ENCODE results near the gene GOLGA6L2. TPM values are rescaled to one million over a fixed set of nuclear protein-coding genes. Genes with fewer than 3 reads are reported as not detected.

Gene GOLGA6L2
- total and polyA plus RNA-seq, 2 donors (not counting 3 experiments of a cell fraction or from before 2014, with no cell fraction given), result not detected

DNA sequence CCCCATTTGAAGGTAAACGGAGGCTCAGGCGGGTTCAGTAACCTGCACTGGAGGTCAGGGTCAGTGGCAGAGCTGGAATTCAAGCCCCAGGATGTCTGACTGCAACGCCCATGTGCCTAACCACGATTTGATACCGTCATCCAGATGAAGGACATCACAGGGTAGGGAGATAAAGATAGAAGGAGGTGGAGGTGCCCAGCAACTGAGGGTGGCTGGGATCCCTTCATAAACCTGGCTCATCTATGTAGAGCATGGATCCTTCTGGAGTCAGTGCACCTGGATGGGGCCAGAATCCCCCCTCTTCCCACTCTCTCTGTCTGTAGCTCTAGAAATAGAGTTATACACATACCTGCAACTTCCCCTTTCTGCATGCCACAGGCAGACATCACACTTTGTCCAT, 51.2 kb downstream of the GOLGA6L2 start:
- Histone ChIP-seq H3K4me2 (ENCODE audit: insufficient read depth, low read length) (no peak overlapping the region), H3K4me1 (ENCODE audit: control insufficient read depth, extremely low read depth, insufficient read depth, low read length) (no peaks in the 10 kb centered on the region), H3K79me2 (ENCODE audit: control insufficient read depth, insufficient read depth, low read length) (no peaks in the 10 kb centered on the region), H3K9ac (replicated peaks; ENCODE audit: extremely low read depth, insufficient read depth, low read length) (no peak overlapping the region), H3K27ac (ENCODE audit: insufficient read depth, low read depth, low read length) (no peak overlapping the region), H3K9me3 (replicated peaks; ENCODE audit: control insufficient read depth, insufficient read depth, low read length) (no peaks in the 10 kb centered on the region), H3K36me3 (ENCODE audit: control insufficient read depth in 2 of 2, extremely low read depth in 1 of 2, insufficient read depth in 2 of 2, low read length in 2 of 2) (no peaks in the 10 kb centered on the region), H2AFZ (ENCODE audit: low read depth, low read length) (no peak overlapping the region), H3K4me3 (replicated peaks in 1 of 3; ENCODE audit: insufficient read depth in 1 of 3, low read depth in 1 of 3, low read length in 3 of 3) (no peak overlapping the region), H4K20me1 (replicated peaks; ENCODE audit: control insufficient read depth, extremely low read depth, insufficient read depth, low read length) (no peaks in the 10 kb centered on the region), H3K27me3 (ENCODE audit: control insufficient read depth in 2 of 2, insufficient read depth in 2 of 2, low read length in 2 of 2) (no peaks in the 10 kb centered on the region), H3K9me1 (replicated peaks; ENCODE audit: control insufficient read depth, extremely low read depth, insufficient read depth, low read length) (no peaks in the 10 kb centered on the region)
- FAIRE-seq (no peak), DNase-seq (ENCODE audit: low read depth, low spot score) (no peak)
- POLR2A ChIA-PET, result no interaction called here
- CTCF ChIA-PET, result no interaction called here
- no TSS peak for BruUV-seq (replicated peaks)
- dilution Hi-C loops (cut with MboI; ENCODE audit: extremely low pct_ligation_motif_present, low sequenced_read_pairs), result no loop called here
- no peak for TF ChIP-seq JUN (IDR thresholded peaks at IDR 0.05; ENCODE audit: borderline replicate concordance, insufficient read depth, insufficient read length, low read depth)
- TF ChIP-seq EZH2 (IDR thresholded peaks at IDR 0.05; ENCODE audit: borderline replicate concordance, low read depth, low read length, severe bottlenecking), result no peak
- TF ChIP-seq MYC (IDR thresholded peaks at IDR 0.05; ENCODE audit: low read depth, low read length), result no peak
- intact Hi-C loops (cut with micrococcal nuclease), result no loop called here

DNA sequence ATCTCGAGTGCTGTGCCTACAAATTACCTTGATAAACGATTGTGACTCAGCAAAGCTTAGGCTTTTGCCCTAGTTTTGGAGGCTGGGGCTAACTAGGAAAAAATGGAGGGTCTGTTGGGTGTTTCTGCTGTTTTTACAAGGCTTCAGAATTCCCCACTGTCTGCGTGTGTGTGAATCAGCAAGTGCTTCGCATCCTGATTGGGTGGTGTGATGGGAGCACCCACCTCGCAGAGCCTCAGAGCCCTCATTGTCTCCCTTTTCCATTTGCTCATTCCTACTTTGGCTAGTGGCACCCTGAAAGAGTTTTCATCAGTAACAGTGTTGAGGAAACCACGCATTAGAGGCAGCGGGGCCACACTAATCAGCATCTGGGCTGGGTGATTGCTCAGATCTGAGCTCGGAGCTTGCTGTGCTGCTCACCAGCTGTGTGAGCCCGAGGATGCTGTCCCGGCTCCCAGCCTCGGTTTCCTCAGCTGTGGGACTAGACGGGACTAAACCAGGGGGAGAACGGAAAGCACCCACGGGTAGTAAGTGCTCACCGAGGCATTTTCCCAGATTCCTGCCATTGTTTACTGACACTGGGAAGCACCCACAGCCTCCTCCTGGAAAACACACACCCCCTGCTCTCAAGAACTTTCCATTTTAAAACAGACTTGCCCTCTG, 51.9 kb downstream of the GOLGA6L2 start:
- no peak for FAIRE-seq
- POLR2A ChIA-PET, result no interaction called here

More for the DNA sequence above, 51.9 kb downstream of the GOLGA6L2 start:
- H3K9me1 ChIP-seq (replicated peaks; ENCODE audit: control insufficient read depth, extremely low read depth, insufficient read depth, low read length), result no peaks in the 10 kb centered on the region
- no peaks in the 10 kb centered on the region for H4K20me1 ChIP-seq (replicated peaks; ENCODE audit: control insufficient read depth, extremely low read depth, insufficient read depth, low read length)
- no peaks in the 10 kb centered on the region for H3K9me3 ChIP-seq (replicated peaks; ENCODE audit: control insufficient read depth, insufficient read depth, low read length)
- no peak overlapping the region for H3K9ac ChIP-seq (replicated peaks; ENCODE audit: extremely low read depth, insufficient read depth, low read length)
- no peak overlapping the region for H2AFZ ChIP-seq (ENCODE audit: low read depth, low read length)
- dilution Hi-C loops (cut with MboI; ENCODE audit: extremely low pct_ligation_motif_present, low sequenced_read_pairs), result no loop called here
- no peak overlapping the region for H3K27ac ChIP-seq (ENCODE audit: insufficient read depth, low read depth, low read length)
- BruUV-seq (replicated peaks), result no TSS peak
- no peaks in the 10 kb centered on the region for H3K79me2 ChIP-seq (ENCODE audit: control insufficient read depth, insufficient read depth, low read length)
- no peak overlapping the region for H3K4me2 ChIP-seq (ENCODE audit: insufficient read depth, low read length)
- TF ChIP-seq MYC (IDR thresholded peaks at IDR 0.05; ENCODE audit: low read depth, low read length) (no peak), FOS (IDR thresholded peaks at IDR 0.05; ENCODE audit: borderline replicate concordance, insufficient read depth, low read length) (no peak), POLR2AphosphoS5 (IDR thresholded peaks at IDR 0.05; ENCODE audit: insufficient read depth, low read depth, low read length) (no peak), POLR2A (IDR thresholded peaks at IDR 0.05; ENCODE audit: low read depth, low read length) (no peak), GATA2 (IDR thresholded peaks at IDR 0.05; ENCODE audit: insufficient read depth, insufficient read length, low read depth, low read length) (no peak), JUN (IDR thresholded peaks at IDR 0.05; ENCODE audit: borderline replicate concordance, insufficient read depth, insufficient read length, low read depth) (no peak), EZH2 (IDR thresholded peaks at IDR 0.05; ENCODE audit: borderline replicate concordance, low read depth, low read length, severe bottlenecking) (no peak)
- TF ChIP-seq, protein P1, sequence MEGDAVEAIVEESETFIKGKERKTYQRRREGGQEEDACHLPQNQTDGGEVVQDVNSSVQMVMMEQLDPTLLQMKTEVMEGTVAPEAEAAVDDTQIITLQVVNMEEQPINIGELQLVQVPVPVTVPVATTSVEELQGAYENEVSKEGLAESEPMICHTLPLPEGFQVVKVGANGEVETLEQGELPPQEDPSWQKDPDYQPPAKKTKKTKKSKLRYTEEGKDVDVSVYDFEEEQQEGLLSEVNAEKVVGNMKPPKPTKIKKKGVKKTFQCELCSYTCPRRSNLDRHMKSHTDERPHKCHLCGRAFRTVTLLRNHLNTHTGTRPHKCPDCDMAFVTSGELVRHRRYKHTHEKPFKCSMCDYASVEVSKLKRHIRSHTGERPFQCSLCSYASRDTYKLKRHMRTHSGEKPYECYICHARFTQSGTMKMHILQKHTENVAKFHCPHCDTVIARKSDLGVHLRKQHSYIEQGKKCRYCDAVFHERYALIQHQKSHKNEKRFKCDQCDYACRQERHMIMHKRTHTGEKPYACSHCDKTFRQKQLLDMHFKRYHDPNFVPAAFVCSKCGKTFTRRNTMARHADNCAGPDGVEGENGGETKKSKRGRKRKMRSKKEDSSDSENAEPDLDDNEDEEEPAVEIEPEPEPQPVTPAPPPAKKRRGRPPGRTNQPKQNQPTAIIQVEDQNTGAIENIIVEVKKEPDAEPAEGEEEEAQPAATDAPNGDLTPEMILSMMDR (IDR thresholded peaks at IDR 0.05; ENCODE audit: extremely low read depth in 1 of 2, insufficient read depth in 1 of 2, low read depth in 1 of 2, low read length in 2 of 2), result no peak
- TF ChIP-seq, protein P2, sequence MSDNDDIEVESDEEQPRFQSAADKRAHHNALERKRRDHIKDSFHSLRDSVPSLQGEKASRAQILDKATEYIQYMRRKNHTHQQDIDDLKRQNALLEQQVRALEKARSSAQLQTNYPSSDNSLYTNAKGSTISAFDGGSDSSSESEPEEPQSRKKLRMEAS (IDR thresholded peaks at IDR 0.05; ENCODE audit: insufficient read depth, insufficient read length), result no peak
- no peak overlapping the region for H3K4me3 ChIP-seq (replicated peaks in 1 of 3; ENCODE audit: insufficient read depth in 1 of 3, low read depth in 1 of 3, low read length in 3 of 3)
- H3K4me1 ChIP-seq (ENCODE audit: control insufficient read depth, extremely low read depth, insufficient read depth, low read length), result no peaks in the 10 kb centered on the region
- no peaks in the 10 kb centered on the region for H3K36me3 ChIP-seq (ENCODE audit: control insufficient read depth in 2 of 2, extremely low read depth in 1 of 2, insufficient read depth in 2 of 2, low read length in 2 of 2)
- DNase-seq (ENCODE audit: low read depth, low spot score), result no peak
- intact Hi-C loops (cut with micrococcal nuclease), result no loop called here
- CTCF ChIA-PET, result no interaction called here
- no peaks in the 10 kb centered on the region for H3K27me3 ChIP-seq (ENCODE audit: control insufficient read depth in 2 of 2, insufficient read depth in 2 of 2, low read length in 2 of 2)
